ENCODE data around the gene SSBP3.
"Not testable (repeated sequence)": the region's sequence is repeated elsewhere in the genome, so short reads cannot be mapped to it uniquely, and the experiment has no call there.

The SSBP3 gene

GRCh38 chr1:54249819-54250435 is 156.3 kb downstream of the SSBP3 start:
- no peak for DNase-seq (ENCODE audit: low read depth in 1 of 2, low spot score in 1 of 2)

GRCh38 chr1:54248966-54249365 is 157.2 kb downstream of the SSBP3 start:
- no peak for DNase-seq (ENCODE audit: low read depth in 1 of 2, low spot score in 1 of 2)

- DNase-seq (ENCODE audit: low read depth in 1 of 2, low spot score in 1 of 2), result no peak
Observed at GRCh38 chr1:54247863-54248515, 158.2 kb downstream of the SSBP3 start.

- no peak for DNase-seq (ENCODE audit: low read depth in 1 of 2, low spot score in 1 of 2)
Observed at GRCh38 chr1:54246116-54246721, 160.0 kb downstream of the SSBP3 start.

- no peak for DNase-seq (ENCODE audit: low read depth in 1 of 2, low spot score in 1 of 2)
Observed at GRCh38 chr1:54245501-54245900, 160.7 kb downstream of the SSBP3 start.

- no peak for DNase-seq (ENCODE audit: low read depth in 1 of 2, low spot score in 1 of 2)
Observed at GRCh38 chr1:54244655-54245054, 161.5 kb downstream of the SSBP3 start.

GRCh38 chr1:54243022-54243421 is 163.2 kb downstream of the SSBP3 start:
- DNase-seq (ENCODE audit: low read depth in 1 of 2, low spot score in 1 of 2), result no peak

- no peak for DNase-seq (ENCODE audit: low read depth in 1 of 2, low spot score in 1 of 2)
Observed at GRCh38 chr1:54241364-54241763, 164.8 kb downstream of the SSBP3 start.

GRCh38 chr1:54240741-54241335 is 165.4 kb downstream of the SSBP3 start:
- DNase-seq (ENCODE audit: low read depth in 1 of 2, low spot score in 1 of 2), result no peak

GRCh38 chr1:54239631-54240031 is 166.6 kb downstream of the SSBP3 start:
- DNase-seq (ENCODE audit: low read depth in 1 of 2, low spot score in 1 of 2), result no peak

GRCh38 chr1:54239035-54239383 is 167.2 kb downstream of the SSBP3 start:
- DNase-seq (ENCODE audit: low read depth in 1 of 2, low spot score in 1 of 2), result no peak

GRCh38 chr1:54238353-54239034 is 167.7 kb downstream of the SSBP3 start:
- no peak for DNase-seq (ENCODE audit: low read depth in 1 of 2, low spot score in 1 of 2)

GRCh38 chr1:54237586-54237985 is 168.6 kb downstream of the SSBP3 start:
- no peak for DNase-seq (ENCODE audit: low read depth in 1 of 2, low spot score in 1 of 2)

- DNase-seq (ENCODE audit: low read depth in 1 of 2, low spot score in 1 of 2), result no peak
Observed at GRCh38 chr1:54234284-54234683, 171.9 kb downstream of the SSBP3 start.

GRCh38 chr1:54233196-54233595 is 173.0 kb downstream of the SSBP3 start:
- DNase-seq (ENCODE audit: low read depth in 1 of 2, low spot score in 1 of 2), result not testable (repeated sequence)

GRCh38 chr1:54230507-54231339 is 175.5 kb downstream of the SSBP3 start:
- no peak for DNase-seq (ENCODE audit: low read depth in 1 of 2, low spot score in 1 of 2)

- DNase-seq (ENCODE audit: low read depth in 1 of 2, low spot score in 1 of 2), result no peak
Observed at GRCh38 chr1:54229281-54229891, 176.8 kb downstream of the SSBP3 start.

- no peak for DNase-seq (ENCODE audit: low read depth in 1 of 2, low spot score in 1 of 2)
Observed at GRCh38 chr1:54228638-54229079, 177.5 kb downstream of the SSBP3 start.

GRCh38 chr1:54227891-54228310 is 178.3 kb downstream of the SSBP3 start:
- no peak for DNase-seq (ENCODE audit: low read depth in 1 of 2, low spot score in 1 of 2)

- no peak for DNase-seq (ENCODE audit: low read depth in 1 of 2, low spot score in 1 of 2)
Observed at GRCh38 chr1:54227091-54227602, 179.0 kb downstream of the SSBP3 start.

All from stimulated activated CD4-positive, alpha-beta T cell treated with anti-CD3 and anti-CD28 coated beads, Interleukin-15, amount 100 ng/mL, for 1 hour (primary cell).